Ovary (tissue), 3 donors: ENCODE data around the gene HHIPL1.

Source experiments
- CTCF ChIP-seq, 3 donors: fragments of 450-650 bp in 2 of 3; fragments of 200-600 bp in 1 of 3; IDR thresholded peaks; one replicate each; pipeline versions ENCODE4 v1.5.1 to v1.8.0; 2016 to 2022; ENCODE audit warnings: antibody characterized with exemption in 3 of 3, mild to moderate bottlenecking in 1 of 3
- EP300 ChIP-seq: sonication (generic); formaldehyde crosslinking; IDR thresholded peaks from one replicate; pipeline ENCODE4 v1.6.1; 2017; ENCODE audit warnings: antibody characterized with exemption
- POLR2A ChIP-seq: fragments of 450-650 bp; IDR thresholded peaks from one replicate; pipeline ENCODE4 v1.6.1; 2017; ENCODE audit warnings: antibody characterized with exemption, mild to moderate bottlenecking, moderate library complexity
- donor health status: DM: no; HTN: no; CAD: no.

GRCh38 chr14:99597911-99598600 is 46.9 kb upstream of the HHIPL1 start:
- TF ChIP-seq POLR2A (no peak), CTCF (IDR thresholded peaks at IDR 0.05) (no peak), EP300 (no peak)
